GM12878 (cell line): ENCODE measurements around the gene TTC31.

ENCODE experiments used
- ATF7 ChIP-seq: fragments of 450-650 bp; IDR thresholded peaks from 2 replicates; pipeline ENCODE4 v1.6.1; 2016; ENCODE audit warnings: low read depth, mild to moderate bottlenecking
- CHD2 ChIP-seq: IDR thresholded peaks from 2 replicates; pipeline ENCODE4 v1.6.1; 2011; ENCODE audit warnings: low read depth, low read length, improper control_type of control experiment, borderline replicate concordance
- CTCF ChIP-seq, 3 experiments: IDR thresholded peaks in 2 of 3; conservative IDR thresholded peaks in 1 of 3; 2 replicates each; pipeline ENCODE4 v1.5.1; 2011; ENCODE audit warnings: low read depth in 3 of 3, low read length in 3 of 3, mild to moderate bottlenecking in 3 of 3, control low read depth in 2 of 3, moderate library complexity in 2 of 3, inconsistent platforms in 1 of 3, mixed read lengths in 1 of 3; ENCODE audit not compliant: control insufficient read depth in 2 of 3, insufficient read depth in 1 of 3; ENCODE audit errors: extremely low read depth in 1 of 3
- EZH2 ChIP-seq: IDR thresholded peaks from 2 replicates; pipeline ENCODE4 v1.6.1; 2012; ENCODE audit warnings: low read depth, mild to moderate bottlenecking, control low read depth, inconsistent platforms, low read length, borderline replicate concordance; ENCODE audit not compliant: control insufficient read depth
- MTA3 ChIP-seq: IDR thresholded peaks from 2 replicates; pipeline ENCODE4 v1.6.1; 2012; ENCODE audit warnings: low read length, inconsistent platforms, borderline replicate concordance
- NR2F1 ChIP-seq: fragments of 450-650 bp; conservative IDR thresholded peaks from 2 replicates; pipeline ENCODE4 v1.6.1; 2017; ENCODE audit warnings: mild to moderate bottlenecking
- RAD21 ChIP-seq: IDR thresholded peaks from 2 replicates; pipeline ENCODE4 v1.6.1; 2011; ENCODE audit warnings: mild to moderate bottlenecking, low read depth, low read length, moderate library complexity; ENCODE audit not compliant: insufficient read depth
- REST ChIP-seq: IDR thresholded peaks from 2 replicates; pipeline ENCODE4 v1.6.1; 2012; ENCODE audit warnings: mild to moderate bottlenecking, low read depth, low read length
- RFX5 ChIP-seq: IDR thresholded peaks from 2 replicates; pipeline ENCODE4 v1.6.1; 2011; ENCODE audit warnings: low read depth, low read length, improper control_type of control experiment
- ZNF207 ChIP-seq: fragments of 450-650 bp; IDR thresholded peaks from 2 replicates; pipeline ENCODE4 v1.6.1; 2014; ENCODE audit warnings: antibody characterized with exemption, mild to moderate bottlenecking, borderline replicate concordance
- TF ChIP-seq, protein P1 (sequence below): fragments of 450-650 bp; IDR thresholded peaks from 2 replicates; pipeline ENCODE4 v1.6.1; 2016; ENCODE audit warnings: mild to moderate bottlenecking

DNA sequence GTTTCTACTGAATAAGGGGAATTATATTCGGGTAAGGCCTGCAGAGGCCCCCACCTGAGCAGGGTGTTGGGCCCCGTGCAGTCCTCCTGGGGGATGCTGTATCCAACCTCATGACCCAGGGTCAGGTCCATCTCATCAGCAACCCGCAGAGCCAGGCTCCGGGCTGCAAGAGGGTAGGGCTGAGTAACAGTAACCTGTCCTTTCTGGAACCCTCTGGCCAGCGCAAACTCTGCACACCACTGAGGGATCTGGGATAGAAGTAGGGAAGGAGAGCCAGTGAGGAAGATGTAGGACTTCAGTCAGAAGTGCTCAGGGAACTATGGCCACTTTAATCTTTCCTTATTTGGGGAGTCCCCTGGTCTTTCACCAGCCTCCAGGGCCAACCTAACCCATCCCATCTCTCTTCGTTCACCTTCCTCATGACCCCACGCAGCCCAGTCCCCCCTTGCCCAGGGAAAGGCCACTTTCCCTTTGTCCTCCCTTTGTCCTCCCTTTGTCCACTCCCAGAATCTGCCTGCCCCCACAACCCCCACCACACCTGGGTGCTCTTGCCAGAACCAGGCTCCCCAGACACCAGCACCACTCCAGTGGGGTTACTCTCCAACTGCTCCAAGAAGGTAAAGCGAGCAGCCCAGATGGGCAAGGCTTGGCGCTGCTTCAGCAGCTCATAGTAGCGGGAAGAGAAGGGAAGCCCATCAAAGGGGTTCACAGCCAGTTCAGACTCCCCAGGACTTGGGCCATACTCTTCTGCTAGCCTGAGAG lies 42.3 kb downstream of the TTC31 start:
- TF ChIP-seq RFX5, result no peak
- TF ChIP-seq CTCF (IDR thresholded peaks at IDR 0.05 in 2 of 3, conservative IDR thresholded peaks at IDR 0.05 in 1 of 3; ENCODE audit: control insufficient read depth in 2 of 3, extremely low read depth in 1 of 3, insufficient read depth in 1 of 3, low read depth in 3 of 3, low read length in 3 of 3), result no peak
- no peak for TF ChIP-seq ATF7
- no peak for TF ChIP-seq REST
- TF ChIP-seq ZNF207, result no peak
- no peak for TF ChIP-seq EZH2
- TF ChIP-seq, protein P1, sequence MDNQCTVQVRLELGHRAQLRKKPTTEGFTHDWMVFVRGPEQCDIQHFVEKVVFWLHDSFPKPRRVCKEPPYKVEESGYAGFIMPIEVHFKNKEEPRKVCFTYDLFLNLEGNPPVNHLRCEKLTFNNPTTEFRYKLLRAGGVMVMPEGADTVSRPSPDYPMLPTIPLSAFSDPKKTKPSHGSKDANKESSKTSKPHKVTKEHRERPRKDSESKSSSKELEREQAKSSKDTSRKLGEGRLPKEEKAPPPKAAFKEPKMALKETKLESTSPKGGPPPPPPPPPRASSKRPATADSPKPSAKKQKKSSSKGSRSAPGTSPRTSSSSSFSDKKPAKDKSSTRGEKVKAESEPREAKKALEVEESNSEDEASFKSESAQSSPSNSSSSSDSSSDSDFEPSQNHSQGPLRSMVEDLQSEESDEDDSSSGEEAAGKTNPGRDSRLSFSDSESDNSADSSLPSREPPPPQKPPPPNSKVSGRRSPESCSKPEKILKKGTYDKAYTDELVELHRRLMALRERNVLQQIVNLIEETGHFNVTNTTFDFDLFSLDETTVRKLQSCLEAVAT, result no peak
- no peak for TF ChIP-seq RAD21
- TF ChIP-seq NR2F1, result no peak
- no peak for TF ChIP-seq MTA3
- TF ChIP-seq CHD2, result no peak
